Keratinocyte (primary cell): Measurements from ENCODE around the gene MGLL.
"Not testable (repeated sequence)": the region's sequence is repeated elsewhere in the genome, so short reads cannot be mapped to it uniquely, and the experiment has no call there.

Experiments used
- CTCF ChIP-seq, 3 experiments: IDR thresholded peaks in 1 of 3; conservative IDR thresholded peaks in 1 of 3; optimal IDR thresholded peaks in 1 of 3; 2 replicates in 2 of 3; 3 replicates in 1 of 3; pipeline versions ENCODE3 to v1.5.1; 2011; ENCODE audit warnings: low read length in 3 of 3, mild to moderate bottlenecking in 3 of 3, moderate library complexity in 2 of 3, control low read depth in 1 of 3, inconsistent platforms in 1 of 3; ENCODE audit not compliant: insufficient read depth in 2 of 3; ENCODE audit errors: extremely low read depth in 1 of 3
- EZH2 ChIP-seq: IDR thresholded peaks from one replicate; pipeline ENCODE4 v1.6.1; 2012; ENCODE audit warnings: inconsistent platforms, mild to moderate bottlenecking, low read length, moderate library complexity

GRCh38 chr3:127682175-127682554 lies 140.2 kb downstream of the MGLL start:
- TF ChIP-seq CTCF (optimal IDR thresholded peaks at IDR 0.05 in 1 of 3, IDR thresholded peaks at IDR 0.05 in 1 of 3, conservative IDR thresholded peaks at IDR 0.05 in 1 of 3; ENCODE audit: extremely low read depth in 1 of 3, insufficient read depth in 2 of 3, low read length in 3 of 3); EZH2: not testable (repeated sequence)
